Effector memory CD4-positive, alpha-beta T cell (primary cell): ENCODE measurements around the gene LCN2.
"Not testable (repeated sequence)": the region's sequence is repeated elsewhere in the genome, so short reads cannot be mapped to it uniquely, and the experiment has no call there.

ENCODE experiments used
- DNase-seq, 3 donors: peaks; one replicate each; pipeline ENCODE4 v3.0.0-alpha.2; 2020
- H3K27ac ChIP-seq: 2 replicates; pipeline ENCODE4 v1.7.0; 2013; ENCODE audit warnings: mild to moderate bottlenecking, low read length, moderate library complexity; ENCODE audit not compliant: insufficient read depth, poor library complexity, severe bottlenecking
- H3K27me3 ChIP-seq: replicated peaks from 2 replicates; pipeline ENCODE4 v1.7.0; 2013; ENCODE audit warnings: mild to moderate bottlenecking, low read length; ENCODE audit not compliant: insufficient read depth, control insufficient read depth, poor library complexity, severe bottlenecking
- H3K36me3 ChIP-seq: 2 replicates; pipeline ENCODE4 v1.7.0; 2013; ENCODE audit warnings: mild to moderate bottlenecking, low read length, moderate library complexity; ENCODE audit not compliant: control insufficient read depth, insufficient read depth
- H3K4me1 ChIP-seq: 2 replicates; pipeline ENCODE4 v1.7.0; 2013; ENCODE audit warnings: low read length, mild to moderate bottlenecking; ENCODE audit not compliant: control insufficient read depth, insufficient read depth, poor library complexity, severe bottlenecking
- H3K4me3 ChIP-seq: 2 replicates; pipeline ENCODE4 v1.7.0; 2013; ENCODE audit warnings: low read length, low read depth, mild to moderate bottlenecking; ENCODE audit not compliant: insufficient read depth, poor library complexity, severe bottlenecking
- H3K9me3 ChIP-seq: 2 replicates; pipeline ENCODE4 v1.7.0; 2013; ENCODE audit warnings: mild to moderate bottlenecking, low read length, moderate library complexity; ENCODE audit not compliant: control insufficient read depth

LCN2 gene

GRCh38 chr9:128128836-128129590 is 20.2 kb upstream of the LCN2 start:
- H3K9me3 ChIP-seq: no peaks in the 10 kb centered on the region
- H3K27me3 ChIP-seq: no peaks in the 10 kb centered on the region
- peaks cover 9% of the 10 kb centered on the region for H3K36me3 ChIP-seq
- H3K4me1 ChIP-seq: peaks cover 30% of the 10 kb centered on the region
- H3K4me3 ChIP-seq: peak overlapping the region; percentile 98
- no peak for DNase-seq
- peak overlapping the region; percentile 96 for H3K27ac ChIP-seq

- H3K36me3 ChIP-seq, H3K27me3 ChIP-seq, H3K9me3 ChIP-seq, H3K27ac ChIP-seq, H3K4me3 ChIP-seq: not testable (repeated sequence)
- peaks cover 29% of the 10 kb centered on the region for H3K4me1 ChIP-seq
- DNase-seq: peak in 2 of 3 donors; percentile 30 to 38
These were observed 19.2 kb upstream of the LCN2 start for GRCh38 chr9:128129976-128130590.

DNA sequence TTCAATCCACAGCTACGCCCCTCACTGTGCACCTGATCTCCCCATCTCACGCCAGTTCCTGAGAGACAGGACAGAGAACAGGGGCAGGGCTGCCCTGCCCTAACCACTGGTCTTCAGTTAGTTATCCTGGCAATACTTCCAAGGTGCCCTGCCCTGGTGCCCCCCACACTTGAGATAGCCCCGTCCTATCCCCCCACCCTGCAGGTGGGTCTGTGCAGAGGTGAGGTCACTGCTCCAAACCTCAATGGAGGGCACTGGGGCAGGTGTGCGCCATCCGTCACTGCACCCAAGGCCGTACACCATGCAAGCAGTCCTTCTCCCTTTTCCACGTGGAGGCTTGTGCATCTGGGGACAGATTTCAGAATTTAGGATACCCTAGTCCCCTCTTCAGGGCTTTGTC is 18.6 kb upstream of the LCN2 start:
- H3K27me3 ChIP-seq, H3K36me3 ChIP-seq, H3K4me3 ChIP-seq, DNase-seq, H3K27ac ChIP-seq, H3K9me3 ChIP-seq: not testable (repeated sequence)
- H3K4me1 ChIP-seq: peaks cover 26% of the 10 kb centered on the region

GRCh38 chr9:128131346-128131745 is 17.9 kb upstream of the LCN2 start:
- not testable (repeated sequence) for H3K36me3 ChIP-seq, H3K27me3 ChIP-seq, H3K4me3 ChIP-seq, H3K27ac ChIP-seq, DNase-seq, H3K9me3 ChIP-seq
- H3K4me1 ChIP-seq: peaks cover 19% of the 10 kb centered on the region

DNA sequence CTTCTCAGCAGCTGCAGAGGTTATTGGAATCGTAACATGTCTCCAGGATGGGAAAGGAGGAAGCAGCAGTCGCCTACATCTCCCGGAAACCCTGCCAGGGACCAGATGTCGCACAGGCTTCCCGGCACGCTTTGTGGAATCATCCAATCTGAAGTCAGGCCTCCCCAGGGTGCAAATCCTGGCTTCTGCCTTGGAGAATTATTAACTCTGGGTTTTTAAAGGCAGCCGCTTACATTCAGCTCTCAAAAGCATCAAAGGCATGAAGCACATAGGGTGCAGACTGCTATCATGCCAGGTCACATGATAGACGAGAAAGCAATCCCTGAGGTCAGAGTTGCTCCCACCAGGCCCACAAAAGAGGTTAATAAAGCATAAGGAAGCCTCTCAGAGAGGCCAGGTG is 17.1 kb upstream of the LCN2 start:
- H3K27ac ChIP-seq, H3K9me3 ChIP-seq, H3K36me3 ChIP-seq, H3K4me3 ChIP-seq, DNase-seq, H3K27me3 ChIP-seq: not testable (repeated sequence)
- peaks cover 12% of the 10 kb centered on the region for H3K4me1 ChIP-seq

DNA sequence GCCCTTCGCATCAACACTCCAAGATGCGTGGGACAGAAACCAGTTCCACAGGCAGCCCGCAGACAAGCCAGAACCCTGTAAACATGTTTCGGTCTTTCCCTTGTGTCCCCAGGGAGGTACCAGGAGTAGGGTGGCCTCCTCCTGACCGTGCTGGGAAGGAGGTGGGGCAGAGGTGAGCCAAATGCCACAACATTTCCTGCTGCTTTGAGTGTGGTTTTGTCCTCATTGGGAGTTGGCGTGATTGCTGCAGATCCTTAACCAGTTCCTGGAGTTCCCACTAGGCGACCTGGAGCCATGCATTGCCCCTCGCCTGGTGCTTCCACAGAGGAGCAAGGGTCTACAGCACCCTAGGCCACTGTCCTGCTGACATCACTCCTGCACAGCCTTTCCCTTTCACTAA is 13.7 kb upstream of the LCN2 start:
- not testable (repeated sequence) for H3K9me3 ChIP-seq, H3K4me1 ChIP-seq, H3K27ac ChIP-seq, H3K36me3 ChIP-seq, DNase-seq, H3K4me3 ChIP-seq, H3K27me3 ChIP-seq

DNA sequence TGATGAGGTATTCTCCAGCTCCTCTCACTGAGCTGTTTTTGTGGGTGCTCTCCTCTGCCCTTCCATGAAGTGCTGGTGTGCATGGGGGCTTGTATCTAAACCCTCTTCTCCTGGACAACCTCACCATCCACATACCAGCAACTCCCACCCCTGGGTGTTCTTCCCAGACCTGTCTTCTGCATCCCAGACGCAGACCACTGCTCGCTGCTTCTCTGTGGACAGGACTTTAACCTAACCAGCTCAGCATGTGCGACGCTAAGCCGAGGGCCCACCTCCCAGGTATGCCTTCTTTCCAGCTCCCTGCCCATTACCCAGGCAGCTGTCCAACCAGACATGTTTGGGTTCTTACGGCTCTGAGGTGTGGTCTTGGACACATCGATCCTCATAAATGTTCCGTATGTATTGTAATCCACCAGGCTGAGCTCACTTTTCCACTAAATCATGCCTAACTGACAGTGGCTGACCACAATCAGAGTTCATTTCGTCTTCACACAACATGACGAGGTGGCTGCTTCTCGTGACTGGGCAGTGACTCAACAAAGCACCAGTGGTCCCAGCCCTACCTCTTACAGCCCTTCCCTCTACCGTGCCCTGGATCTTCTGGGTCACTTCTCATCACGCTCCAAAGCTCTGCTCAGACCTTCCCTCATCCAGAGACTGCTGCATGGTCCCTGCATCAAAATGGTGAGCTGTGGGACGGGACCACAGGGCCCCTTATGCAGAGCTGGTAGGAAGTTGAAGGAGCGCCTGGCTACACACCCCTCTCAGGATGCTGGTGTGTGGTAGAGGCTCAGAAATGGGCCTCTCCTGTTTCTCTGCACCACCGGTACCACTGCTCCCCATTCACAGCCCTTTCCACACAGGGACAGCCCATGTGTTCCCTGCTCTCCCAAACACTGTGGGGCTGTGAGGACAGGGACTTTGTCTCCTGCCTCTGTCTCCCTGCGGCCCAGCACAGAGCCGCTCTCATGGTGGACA is 12.1 kb upstream of the LCN2 start:
- peaks cover 6% of the 10 kb centered on the region for H3K4me1 ChIP-seq
- H3K9me3 ChIP-seq: no peaks in the 10 kb centered on the region
- no peaks in the 10 kb centered on the region for H3K36me3 ChIP-seq
- H3K4me3 ChIP-seq: no peak overlapping the region
- H3K27ac ChIP-seq: no peak overlapping the region
- no peaks in the 10 kb centered on the region for H3K27me3 ChIP-seq
- DNase-seq: no peak

GRCh38 chr9:128138001-128138400 is 11.3 kb upstream of the LCN2 start:
- H3K27ac ChIP-seq: no peak overlapping the region
- no peaks in the 10 kb centered on the region for H3K27me3 ChIP-seq
- H3K36me3 ChIP-seq: no peaks in the 10 kb centered on the region
- H3K4me3 ChIP-seq: no peak overlapping the region
- DNase-seq: no peak
- peaks cover 8% of the 10 kb centered on the region for H3K4me1 ChIP-seq
- H3K9me3 ChIP-seq: no peaks in the 10 kb centered on the region

GRCh38 chr9:128139621-128140020 is 9.6 kb upstream of the LCN2 start:
- H3K4me3 ChIP-seq: no peak overlapping the region
- DNase-seq: no peak
- no peak overlapping the region for H3K27ac ChIP-seq
- no peaks in the 10 kb centered on the region for H3K36me3 ChIP-seq
- H3K4me1 ChIP-seq: peaks cover 8% of the 10 kb centered on the region
- no peaks in the 10 kb centered on the region for H3K27me3 ChIP-seq
- H3K9me3 ChIP-seq: no peaks in the 10 kb centered on the region

GRCh38 chr9:128141604-128142003 is 7.6 kb upstream of the LCN2 start:
- no peak for DNase-seq
- H3K27me3 ChIP-seq: no peaks in the 10 kb centered on the region
- no peaks in the 10 kb centered on the region for H3K9me3 ChIP-seq
- peaks cover 8% of the 10 kb centered on the region for H3K4me1 ChIP-seq
- no peak overlapping the region for H3K27ac ChIP-seq
- H3K4me3 ChIP-seq: no peak overlapping the region
- no peaks in the 10 kb centered on the region for H3K36me3 ChIP-seq
